Progenitor cell of endocrine pancreas (in vitro differentiated cells): ENCODE measurements around the gene SCIN. TPM values are rescaled to one million over a fixed set of nuclear protein-coding genes. Genes with fewer than 3 reads are reported as not detected.

Experiments used
- DNase-seq: peaks from one replicate; pipeline ENCODE4 v3.0.0; 2021; ENCODE audit warnings: low spot score; ENCODE audit not compliant: unreplicated experiment
- H3K27ac Mint-ChIP-seq: 2 replicates; pipeline ENCODE4 v1.8.0; 2021; ENCODE audit warnings: mild to moderate bottlenecking, moderate library complexity, mixed read lengths
- H3K27me3 Mint-ChIP-seq: 2 replicates; pipeline ENCODE4 v1.8.0; 2021; ENCODE audit warnings: mixed read lengths
- H3K36me3 Mint-ChIP-seq: 2 replicates; pipeline ENCODE4 v1.8.0; 2022; ENCODE audit warnings: mixed read lengths; ENCODE audit not compliant: insufficient read depth
- H3K4me1 Mint-ChIP-seq: 2 replicates; pipeline ENCODE4 v1.8.0; 2021; ENCODE audit warnings: low read depth, mixed read lengths
- H3K4me3 Mint-ChIP-seq: 2 replicates; pipeline ENCODE4 v1.8.0; 2021; ENCODE audit warnings: low read depth, mild to moderate bottlenecking, moderate library complexity, mixed read lengths
- H3K9me3 Mint-ChIP-seq: 2 replicates; pipeline ENCODE4 v1.8.0; 2021; ENCODE audit warnings: low read depth, mixed read lengths
- total RNA-seq: library from RNA; stranded (reverse); gene quantifications from 2 replicates; pipeline ENCODE4 v1.2.1, GENCODE V29; 2021
- TF ChIP-seq, protein P1 (sequence below): fragments of 200-600 bp; sonication (generic); IDR thresholded peaks from one replicate; pipeline ENCODE4 v1.5.0; 2021; ENCODE audit warnings: antibody characterized with exemption, mild to moderate bottlenecking; ENCODE audit not compliant: unreplicated experiment

The SCIN gene
- total RNA-seq, 1 donor from 2014 or later, result 0.10 TPM

DNA sequence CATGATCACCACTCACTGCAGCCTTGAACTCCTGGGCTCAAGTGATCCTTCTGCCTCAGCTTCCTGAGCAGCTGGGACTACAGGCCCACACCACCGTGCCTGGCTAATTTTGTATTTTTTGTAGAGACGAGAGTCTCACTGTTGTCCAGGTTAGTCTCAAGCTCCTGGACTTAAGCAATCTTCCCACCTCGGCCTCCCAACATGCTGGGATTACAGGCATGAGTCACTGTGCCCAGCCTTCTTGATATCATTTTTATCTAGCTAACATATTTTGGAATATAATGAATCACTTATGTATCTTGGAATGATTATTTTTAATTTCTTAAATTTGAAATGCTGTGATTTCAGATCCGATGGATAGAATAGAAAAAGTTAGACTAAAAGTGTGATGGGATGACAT lies 135.4 kb downstream of the SCIN start:
- H3K9me3 Mint-ChIP-seq, result peaks cover 8% of the 10 kb centered on the region
- no peaks in the 10 kb centered on the region for H3K36me3 Mint-ChIP-seq
- no peaks in the 10 kb centered on the region for H3K4me1 Mint-ChIP-seq
- H3K27ac Mint-ChIP-seq, result no peak overlapping the region
- H3K27me3 Mint-ChIP-seq, result no peaks in the 10 kb centered on the region
- DNase-seq, result no peak
- no peak overlapping the region for H3K4me3 Mint-ChIP-seq
- TF ChIP-seq, protein P1, sequence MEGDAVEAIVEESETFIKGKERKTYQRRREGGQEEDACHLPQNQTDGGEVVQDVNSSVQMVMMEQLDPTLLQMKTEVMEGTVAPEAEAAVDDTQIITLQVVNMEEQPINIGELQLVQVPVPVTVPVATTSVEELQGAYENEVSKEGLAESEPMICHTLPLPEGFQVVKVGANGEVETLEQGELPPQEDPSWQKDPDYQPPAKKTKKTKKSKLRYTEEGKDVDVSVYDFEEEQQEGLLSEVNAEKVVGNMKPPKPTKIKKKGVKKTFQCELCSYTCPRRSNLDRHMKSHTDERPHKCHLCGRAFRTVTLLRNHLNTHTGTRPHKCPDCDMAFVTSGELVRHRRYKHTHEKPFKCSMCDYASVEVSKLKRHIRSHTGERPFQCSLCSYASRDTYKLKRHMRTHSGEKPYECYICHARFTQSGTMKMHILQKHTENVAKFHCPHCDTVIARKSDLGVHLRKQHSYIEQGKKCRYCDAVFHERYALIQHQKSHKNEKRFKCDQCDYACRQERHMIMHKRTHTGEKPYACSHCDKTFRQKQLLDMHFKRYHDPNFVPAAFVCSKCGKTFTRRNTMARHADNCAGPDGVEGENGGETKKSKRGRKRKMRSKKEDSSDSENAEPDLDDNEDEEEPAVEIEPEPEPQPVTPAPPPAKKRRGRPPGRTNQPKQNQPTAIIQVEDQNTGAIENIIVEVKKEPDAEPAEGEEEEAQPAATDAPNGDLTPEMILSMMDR, result no peak

DNA sequence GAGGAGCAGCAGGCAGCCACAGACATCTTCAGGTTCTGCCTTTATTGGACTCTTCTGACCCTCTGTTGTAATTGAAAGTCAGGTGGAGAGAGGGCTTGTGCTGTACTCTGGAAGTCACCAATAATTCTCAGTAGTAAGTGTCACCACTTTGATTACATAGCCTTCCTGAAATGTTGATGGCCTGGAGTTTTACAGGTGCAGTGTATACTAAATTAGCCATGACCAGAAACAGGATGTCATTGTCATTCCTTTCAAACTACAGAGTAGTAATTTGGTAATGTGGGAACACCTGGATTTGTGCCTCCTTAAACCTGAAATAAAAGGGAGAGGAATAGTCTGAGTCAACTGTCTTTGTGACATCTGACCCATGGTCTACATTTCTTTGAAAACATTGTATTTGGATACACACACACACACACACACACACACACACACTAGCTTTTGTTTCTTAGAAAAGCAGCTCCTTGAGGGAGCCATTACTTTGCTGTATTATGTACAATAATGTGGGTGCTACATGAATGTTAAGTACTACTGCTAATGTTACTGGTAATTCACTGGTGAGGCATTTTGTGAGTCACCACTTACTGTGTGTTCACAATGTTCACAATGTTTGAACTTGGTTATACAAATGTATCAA lies 136.5 kb downstream of the SCIN start:
- no peaks in the 10 kb centered on the region for H3K4me1 Mint-ChIP-seq
- no peak for DNase-seq
- no peak overlapping the region for H3K27ac Mint-ChIP-seq
- no peaks in the 10 kb centered on the region for H3K27me3 Mint-ChIP-seq
- no peak overlapping the region for H3K4me3 Mint-ChIP-seq
- TF ChIP-seq, protein P1, result no peak
- H3K9me3 Mint-ChIP-seq, result no peaks in the 10 kb centered on the region
- H3K36me3 Mint-ChIP-seq, result no peaks in the 10 kb centered on the region

DNA sequence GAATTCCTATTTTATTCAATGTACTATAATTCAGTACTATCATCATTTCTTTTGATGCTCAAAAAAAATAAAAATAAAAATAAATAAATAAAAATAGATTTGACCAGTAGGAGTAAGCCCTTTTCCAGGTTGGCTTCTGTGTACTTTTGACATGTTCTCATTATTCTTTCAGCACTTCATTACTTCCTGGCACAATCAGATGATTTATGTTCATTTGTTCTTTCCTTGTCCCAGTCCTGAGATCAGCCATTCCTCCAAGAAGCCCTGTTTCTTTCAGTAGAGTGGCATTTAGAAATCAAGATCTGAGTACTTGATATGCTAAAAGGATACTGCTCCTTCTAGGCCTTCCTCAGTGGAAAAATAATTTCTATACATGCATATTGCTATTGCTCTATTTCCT lies 137.8 kb downstream of the SCIN start:
- no peak overlapping the region for H3K4me3 Mint-ChIP-seq
- DNase-seq, result no peak
- H3K36me3 Mint-ChIP-seq, result no peaks in the 10 kb centered on the region
- TF ChIP-seq, protein P1, result no peak
- no peak overlapping the region for H3K27ac Mint-ChIP-seq
- H3K9me3 Mint-ChIP-seq, result no peaks in the 10 kb centered on the region
- no peaks in the 10 kb centered on the region for H3K27me3 Mint-ChIP-seq
- H3K4me1 Mint-ChIP-seq, result no peaks in the 10 kb centered on the region

Other genes starting within 250 kb of the SCIN start
- 5.8 and 5.9 TPM in 2 replicates for gene VWDE, start 166.9 kb upstream of the SCIN start, total RNA-seq
- 10.9 and 12.6 TPM in 2 replicates for gene ARL4A, start 116.9 kb downstream of the SCIN start, total RNA-seq